GM19238 (cell line): ENCODE results near the gene THTPA.

Source experiments
- DNase-seq: peaks from one replicate; pipeline ENCODE4 v3.0.0; 2011; ENCODE audit warnings: low spot score; ENCODE audit not compliant: insufficient read length

THTPA gene

DNA sequence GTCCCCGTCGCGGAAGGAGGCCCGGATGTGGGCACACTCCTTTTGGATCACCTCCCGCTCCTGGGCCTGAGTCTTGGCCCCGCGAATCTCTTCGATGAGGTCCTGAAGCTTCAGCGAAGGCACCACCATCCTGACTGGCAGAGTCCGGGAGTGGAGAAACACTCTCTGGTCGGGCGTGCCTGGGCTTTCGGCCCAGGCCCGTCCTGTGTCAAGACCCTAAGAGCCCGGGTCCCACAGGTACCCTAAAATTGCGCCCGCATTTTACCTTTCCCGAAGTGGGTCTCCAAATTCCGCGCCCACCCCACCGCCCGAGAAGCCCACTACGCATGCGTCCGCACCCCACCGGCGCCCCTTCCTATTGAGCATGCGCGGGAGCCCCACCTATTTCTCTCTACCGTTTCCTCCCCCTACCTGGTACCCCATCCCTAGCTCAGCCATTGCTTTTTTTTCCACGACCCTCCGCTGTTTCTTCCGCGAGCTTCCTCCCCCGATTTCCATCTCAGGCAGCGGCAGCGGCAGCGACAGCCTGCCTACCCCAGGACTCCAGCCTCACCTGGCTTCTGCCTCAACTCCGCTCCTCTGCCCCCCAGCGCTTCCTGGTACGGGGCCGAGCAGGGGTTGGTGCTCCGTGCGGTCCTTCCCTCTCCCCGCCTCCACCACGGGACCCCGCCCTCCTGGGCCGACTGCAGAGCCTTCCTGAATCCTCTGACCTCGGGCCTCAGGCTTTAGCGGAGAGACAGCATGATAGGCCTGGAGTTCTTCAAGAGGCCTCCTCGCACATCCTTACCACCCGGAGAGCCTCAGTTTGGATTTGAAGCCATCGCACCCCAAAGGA, 11.3 kb downstream of the THTPA start, which contains the start of gene AP1G2:
AP1G2 (minus strand) TSS at position 606 of the 835 bp plus-strand sequence; CDS start at position 129, 477 bp downstream.
- DNase-seq = peak; percentile 89

DNA sequence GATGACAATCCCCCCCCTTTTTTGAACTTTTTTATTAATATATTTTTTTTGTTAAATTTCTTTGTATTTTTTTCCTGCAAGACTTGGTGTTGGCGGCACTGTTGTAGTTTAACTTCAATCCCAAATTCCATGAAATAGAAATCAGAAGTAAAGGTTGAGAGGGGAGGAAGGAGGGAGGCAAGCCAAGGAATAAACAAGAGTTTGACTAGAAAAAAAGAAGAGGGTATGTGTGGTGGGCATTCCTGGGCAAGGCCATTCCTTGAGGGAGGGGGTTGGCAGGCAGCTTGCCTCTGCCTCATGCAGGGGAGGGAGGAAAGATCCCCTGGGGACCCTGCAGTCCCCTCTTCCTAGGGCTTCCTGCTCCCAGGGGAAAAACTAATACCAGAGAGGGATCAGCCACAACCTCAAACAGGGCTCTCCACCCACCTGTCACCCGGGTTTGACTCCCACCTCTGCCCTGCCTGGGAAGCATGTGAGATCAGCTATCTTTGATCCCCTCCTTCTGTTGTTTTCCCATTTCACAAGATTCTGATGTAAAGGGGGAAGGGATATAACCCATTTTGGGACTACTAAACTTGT, 12.0 kb downstream of the THTPA start:
- DNase-seq = no peak

DNA sequence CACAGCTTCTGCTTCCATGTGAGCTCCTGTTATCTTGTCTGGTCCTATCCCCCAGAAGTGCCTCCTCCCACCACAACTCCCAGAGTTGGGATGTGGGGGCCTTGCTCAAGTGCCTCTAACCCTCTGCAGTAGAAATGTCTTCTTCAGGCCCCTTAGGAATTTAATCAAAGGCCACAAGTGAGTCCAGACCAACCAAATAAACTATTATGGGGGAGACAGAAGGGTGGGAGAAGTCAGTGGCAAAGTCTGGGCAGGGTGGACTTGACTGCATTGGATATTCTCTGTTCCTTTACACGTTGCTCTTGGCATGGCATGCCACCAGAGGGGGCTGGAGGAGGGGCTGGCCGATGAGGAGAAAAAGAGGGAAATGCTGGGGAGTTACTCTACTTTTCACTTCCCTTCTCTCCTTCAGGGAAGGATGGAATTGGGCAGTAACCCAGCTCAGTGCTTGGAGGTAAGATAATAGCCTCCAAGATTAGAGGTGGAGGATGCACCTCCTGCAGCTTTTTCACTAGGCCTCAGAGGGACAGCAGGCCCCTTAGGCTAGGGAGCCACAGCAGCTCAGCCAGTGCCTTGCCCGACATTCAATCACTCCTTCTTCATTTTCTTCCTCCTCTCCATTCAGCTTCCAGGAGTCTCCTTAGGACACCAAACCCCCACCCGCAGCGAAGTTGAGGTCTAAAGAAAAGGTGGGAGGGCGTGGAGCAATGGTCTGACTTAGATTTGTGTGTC, 12.7 kb downstream of the THTPA start:
- DNase-seq = no peak

DNA sequence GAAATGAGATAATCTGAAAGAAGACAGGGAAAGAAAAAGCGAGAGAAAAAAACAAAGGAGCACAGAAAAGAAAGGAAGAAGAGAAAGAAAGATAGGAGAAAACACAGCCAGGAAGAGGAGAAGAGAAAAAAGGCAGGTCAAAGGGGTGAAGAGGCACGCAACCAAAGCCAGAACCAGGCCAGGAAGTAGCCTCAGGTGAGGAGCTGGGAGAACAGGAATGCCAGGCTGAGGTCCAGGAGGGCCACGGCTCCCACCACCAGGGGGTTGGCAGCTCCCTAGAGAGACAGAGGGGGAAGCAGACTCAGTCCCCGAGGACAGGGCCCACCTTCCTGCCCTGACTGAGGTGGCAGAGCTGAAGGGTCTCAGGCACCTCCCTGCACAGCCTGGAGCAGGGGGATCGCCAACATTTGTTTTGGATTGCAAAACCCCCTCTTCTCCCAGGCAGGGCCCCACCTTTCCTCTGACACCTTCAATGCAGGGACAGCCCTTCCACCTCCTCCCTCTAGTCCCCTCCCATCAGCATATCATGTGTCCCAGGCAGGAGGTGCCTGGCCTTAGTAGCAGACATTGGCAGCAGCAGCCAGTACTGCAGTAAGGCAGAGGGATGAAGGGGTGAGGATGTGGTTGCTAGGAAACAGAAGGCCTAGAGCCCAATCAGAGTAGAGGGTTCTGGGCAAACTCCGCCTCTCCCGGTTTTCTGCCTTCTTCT, 13.5 kb downstream of the THTPA start:
- DNase-seq = no peak

DNA sequence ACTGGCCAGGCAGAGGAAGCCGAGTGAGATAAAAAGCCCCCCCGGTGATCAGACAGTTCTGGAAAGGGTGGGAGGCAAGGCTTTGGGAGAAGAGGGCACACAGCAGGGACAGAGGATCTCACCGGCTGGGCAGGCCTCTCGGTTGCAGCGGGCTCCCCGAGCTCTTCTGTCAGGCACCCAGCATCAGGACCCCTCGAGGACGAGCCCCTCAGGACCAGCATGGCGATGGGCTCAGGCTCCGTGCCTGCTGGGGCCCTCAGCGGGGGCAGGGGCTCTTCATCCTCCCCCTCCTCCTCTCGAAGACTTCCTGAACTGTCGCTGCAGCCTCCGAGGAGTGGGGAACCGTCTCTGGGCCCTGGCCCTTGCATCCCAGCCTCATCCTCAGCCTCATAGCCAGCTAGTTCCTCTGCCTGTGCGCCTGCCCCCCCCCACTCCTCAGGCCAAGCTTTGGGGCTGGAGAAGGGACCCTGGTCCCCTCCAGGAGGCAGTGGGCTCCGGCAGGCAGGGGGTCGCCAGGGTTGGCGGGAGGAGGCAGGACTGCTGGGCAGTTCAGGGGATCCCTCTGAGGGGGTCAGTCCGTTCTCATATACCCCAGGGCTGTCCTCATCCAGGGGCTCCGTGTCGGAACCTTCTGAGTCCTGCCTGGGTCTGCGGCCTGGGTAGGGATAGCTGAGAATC, 14.9 kb downstream of the THTPA start:
- DNase-seq = no peak

DNA sequence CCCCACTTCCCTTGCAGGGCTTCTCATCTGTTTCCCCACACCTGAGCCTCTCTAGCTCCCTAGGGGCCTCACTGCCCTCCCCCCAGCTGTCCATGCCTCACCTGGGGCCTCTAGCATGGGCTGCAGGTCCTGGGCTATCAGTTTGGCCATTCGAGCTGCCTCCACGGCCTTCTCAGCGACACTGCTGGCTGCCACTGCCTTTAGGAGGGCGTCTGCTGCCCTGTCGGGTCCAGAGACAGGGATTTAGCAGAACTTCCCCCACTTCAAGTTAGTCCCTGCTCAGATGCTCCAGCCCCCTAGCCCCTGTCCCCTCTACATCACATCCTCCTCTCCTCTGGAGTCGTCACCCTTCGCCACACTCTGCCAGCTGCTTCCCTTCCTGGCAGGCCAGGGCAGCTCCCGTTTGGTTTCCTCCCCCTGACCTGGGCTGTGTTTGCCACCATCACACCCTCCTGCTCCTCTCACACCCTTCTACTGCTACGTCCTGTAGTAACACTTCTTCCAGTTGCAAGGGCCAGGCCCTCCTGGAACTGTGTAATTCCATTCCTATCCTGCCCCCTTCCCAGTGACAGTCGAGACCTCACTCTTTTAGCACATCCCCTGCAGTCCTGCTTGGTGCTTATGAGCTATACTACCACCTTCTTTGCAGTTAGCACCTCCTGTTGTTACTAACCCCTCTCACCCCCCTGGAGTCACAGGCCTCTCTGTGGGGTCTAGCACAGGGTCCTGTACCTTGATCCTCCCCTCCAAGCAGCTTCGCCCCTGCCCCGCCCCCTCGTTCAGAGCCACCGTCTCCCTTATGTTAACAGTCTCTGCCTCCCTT, 15.8 kb downstream of the THTPA start:
- no peak for DNase-seq

DNA sequence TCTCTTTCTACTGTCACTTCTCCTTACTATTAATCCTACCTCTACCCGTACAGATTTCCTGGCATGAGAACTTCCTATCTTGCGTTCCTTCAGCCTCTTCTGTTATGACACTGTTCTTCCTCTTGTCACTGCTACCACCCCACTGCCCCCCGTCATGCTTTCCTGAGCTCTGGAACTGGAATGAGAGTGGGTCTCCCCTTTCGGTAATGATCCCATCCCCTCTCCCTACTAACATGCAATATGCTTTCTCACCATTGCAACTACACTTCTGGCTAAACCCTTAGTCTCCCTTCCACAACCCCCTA, 16.4 kb downstream of the THTPA start:
- DNase-seq = no peak

DNA sequence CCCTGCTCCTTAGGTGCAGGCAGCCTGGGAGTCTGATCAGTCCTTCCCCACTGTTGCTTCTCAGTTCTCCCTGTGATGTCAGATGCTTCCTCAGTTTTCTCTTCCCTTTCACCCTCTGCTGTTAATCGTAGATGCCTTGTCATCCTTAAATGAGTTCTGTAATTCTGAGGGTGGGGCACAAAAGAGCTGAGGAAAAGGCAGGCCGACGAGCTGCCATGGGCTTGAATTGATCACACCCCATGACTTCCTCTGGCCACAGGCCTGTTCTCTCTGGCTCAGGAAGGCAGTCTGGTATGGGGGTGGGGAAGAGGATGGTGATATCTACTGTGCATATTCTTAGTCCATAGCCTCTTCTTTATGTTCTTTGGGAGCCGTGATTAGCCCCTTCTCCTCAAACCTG, 16.8 kb downstream of the THTPA start:
- DNase-seq = no peak

DNA sequence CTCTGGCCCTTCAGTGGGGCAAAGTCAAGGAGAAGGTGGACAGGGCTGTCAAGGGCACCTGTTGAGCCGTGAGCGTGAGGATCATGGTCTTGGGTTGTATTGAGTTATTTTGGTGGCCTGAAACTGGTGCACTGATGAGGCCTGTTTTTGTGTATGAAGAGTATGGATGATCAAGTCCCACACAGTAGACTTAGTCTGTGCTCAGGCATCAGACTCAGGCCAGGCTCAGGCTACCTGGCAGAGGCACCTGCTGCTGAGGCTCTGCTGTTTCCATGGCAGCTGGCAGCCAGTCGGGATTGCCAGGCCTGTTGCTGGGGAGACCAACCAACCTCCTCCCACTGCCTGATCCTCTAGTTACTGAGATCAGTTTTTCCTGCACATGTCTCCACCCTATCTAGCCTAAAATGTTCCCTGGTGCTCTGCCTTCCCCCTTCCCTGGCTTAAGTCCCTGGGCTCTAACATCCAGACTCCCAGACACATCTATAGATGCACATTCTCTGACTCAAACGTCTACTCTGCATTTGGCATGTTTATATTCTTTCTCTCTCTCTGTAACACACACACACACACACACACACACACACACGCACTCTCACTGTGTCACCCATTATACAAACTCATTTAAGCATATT, 17.4 kb downstream of the THTPA start:
- no peak for DNase-seq

DNA sequence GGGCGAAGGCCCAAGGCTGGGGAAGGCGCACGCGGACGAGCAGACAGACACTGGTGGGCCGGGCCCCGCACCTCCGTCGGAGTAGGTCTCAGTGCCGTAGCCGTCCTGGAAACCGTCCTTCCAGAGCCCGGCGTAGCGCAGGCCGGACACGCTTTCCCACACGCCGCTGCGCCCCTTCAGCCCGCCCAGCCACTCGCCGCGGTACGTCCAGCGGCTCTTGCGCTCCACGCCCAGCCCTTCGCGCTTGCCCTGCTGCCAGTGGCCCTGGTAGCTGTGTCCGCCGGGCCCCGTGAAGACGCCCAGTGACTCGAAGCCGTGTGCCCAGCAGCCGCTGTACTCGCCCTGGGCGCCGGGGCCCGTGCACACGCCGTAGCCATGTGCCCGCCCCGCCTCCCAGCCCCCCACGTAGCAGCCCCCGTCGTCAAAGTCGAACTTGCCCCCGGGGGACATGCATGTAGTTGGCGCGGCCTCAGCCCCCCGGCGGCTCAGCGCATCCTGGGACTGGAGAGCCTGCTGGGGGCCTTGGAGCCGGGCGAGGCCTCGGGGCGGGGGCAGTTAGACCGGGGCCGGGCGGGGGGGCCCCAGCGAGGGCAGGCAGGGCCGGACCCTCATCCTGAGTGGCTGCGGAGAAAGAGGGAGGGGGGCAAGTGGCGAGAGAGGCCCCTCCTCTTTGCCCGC, 21.1 kb downstream of the THTPA start:
- DNase-seq = no peak

DNA sequence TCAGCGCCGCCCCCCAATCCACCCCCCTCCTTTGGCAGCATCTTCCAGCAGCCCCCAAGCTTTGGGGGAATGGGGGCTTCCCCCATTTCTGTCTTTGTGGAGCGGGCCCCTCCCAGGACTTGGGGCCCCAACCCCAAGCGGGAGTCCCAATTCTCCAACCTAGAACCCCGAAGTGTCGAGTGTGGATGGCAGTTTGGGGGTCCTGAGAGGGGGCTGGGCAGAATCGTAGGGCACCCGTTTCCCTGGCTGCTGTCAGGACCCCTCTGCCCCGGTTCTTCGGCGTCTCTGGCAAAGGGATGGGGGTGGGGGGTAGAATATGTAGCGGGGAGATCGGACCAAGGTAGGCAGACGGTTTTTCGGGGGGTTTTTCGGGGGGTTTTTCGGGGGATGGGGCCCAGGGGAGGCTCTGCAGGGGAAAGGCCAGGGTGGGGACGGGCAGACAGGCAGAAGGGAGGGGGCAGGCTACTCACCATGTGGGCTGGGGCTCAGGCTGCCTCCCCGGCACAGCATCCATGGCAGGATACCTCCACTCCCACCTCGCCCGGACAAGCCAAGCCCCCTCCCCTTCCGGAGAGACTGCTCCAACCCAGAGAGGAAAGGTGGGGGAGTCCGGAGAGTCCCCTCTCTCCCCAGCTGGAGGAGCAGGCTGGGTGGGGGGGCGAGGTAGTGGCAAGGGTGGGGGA, 21.8 kb downstream of the THTPA start:
- no peak for DNase-seq

DNA sequence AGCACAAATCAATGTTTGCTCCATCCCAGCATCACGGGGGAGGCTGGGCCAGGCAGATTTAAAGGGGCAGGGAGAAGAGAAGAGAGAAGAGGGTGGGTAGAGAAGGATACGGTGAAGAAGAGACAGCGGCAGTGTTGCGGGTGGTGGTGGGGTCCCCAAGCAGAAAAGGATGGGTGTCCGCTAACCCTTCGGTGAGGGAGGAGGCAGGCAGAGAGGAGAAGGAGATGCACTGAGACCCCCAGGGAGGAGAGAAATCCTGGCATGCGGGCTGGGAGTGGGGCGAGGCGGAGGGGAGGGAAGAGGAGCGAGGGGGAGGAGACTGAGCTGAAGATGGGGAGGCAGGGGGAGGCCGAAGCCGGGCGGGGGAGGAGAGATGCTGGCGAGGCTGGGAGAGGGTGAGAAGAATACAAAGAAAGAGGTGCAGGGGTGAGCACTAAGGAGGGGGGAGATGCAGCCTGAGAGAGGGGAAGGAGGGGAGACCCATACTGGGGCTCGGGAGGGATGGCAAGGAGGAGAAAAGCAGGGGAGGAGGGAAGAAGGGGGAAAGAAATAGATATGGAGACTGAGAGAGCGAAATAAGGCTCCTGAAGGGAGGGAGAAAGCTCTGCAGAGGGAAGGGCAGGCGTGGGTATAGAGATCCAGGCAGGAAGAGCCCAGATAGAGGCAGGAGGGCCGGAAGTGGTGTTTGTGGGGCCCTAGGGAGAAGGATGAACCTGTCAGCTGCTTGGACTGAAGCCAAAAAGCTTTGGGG, 22.7 kb downstream of the THTPA start, which contains the start of gene JPH4:
JPH4 (minus strand) TSS at position 231 of the 751 bp plus-strand sequence. CDS start 1,337 bp downstream, outside the sequence.
- no peak for DNase-seq

DNA sequence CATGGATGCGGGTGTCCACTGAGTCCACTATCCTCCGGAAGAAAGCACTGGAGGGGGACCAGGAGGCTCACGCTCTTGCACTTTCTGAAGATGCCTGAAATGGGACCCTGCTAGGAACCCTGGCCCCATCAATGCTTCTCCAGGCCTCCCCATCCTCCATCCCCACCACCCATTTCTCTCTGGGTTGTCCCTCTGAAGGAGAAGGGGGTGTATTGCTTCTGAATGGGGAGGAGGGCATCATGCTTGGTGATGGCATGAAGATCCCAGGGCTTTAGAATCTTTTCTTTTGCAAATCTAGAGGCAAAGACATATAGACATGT, 23.2 kb downstream of the THTPA start:
- no peak for DNase-seq

DNA sequence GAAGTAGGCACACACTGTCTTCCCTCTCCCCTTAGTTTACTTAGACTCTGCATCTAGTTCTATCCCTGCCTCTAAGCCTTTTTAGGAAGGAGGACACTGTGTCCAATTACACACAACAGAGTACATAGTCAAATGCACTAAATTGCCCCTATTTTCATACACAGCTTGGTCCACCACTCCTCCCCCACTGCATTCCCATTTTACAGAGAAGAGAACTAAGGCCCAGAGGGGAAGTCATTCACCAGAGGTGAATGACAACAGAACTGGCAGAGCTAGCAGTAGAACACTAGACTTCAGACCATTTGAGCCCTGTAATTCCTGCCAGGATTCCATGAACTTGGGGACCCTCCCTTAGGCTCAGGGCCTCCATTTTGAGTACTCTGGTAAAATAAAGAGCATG, 23.7 kb downstream of the THTPA start:
- no peak for DNase-seq

DNA sequence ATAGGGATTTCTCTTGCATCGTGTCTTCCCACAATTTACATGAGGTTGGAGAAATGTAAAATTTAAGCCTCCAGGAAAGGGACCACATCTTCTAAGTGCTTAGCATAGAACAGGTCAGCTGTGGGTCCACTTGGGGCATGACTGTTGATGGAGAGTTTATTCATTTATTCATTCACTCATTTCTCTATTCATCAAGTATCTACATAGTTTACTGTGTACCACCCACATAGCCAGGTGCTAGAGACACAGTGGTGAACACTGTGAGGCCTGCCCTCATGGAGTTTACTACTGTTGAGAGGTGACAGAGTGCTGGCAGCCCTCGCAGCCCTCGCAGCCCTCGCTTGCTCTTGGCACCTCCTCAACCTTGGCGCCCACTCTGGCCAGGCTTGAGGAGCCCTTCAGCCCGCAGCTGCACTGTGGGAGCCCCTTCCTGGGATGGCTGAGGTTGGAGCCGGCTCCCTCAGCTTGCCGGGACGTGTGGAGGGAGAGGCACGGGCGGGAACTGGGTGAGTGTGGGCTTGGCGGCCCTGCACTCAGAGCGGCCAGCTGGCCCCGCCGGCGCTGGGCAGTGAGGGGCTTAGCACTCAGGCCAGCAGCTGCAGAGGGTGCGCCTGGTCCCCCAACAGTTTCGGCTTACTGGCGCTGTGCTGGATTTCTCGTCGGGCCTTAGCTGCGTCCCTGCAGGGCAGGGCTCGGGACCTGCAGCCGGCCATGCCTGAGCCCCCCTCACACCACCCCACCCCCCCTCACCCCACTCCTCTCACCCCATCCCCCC, 24.3 kb downstream of the THTPA start:
- no peak for DNase-seq

DNA sequence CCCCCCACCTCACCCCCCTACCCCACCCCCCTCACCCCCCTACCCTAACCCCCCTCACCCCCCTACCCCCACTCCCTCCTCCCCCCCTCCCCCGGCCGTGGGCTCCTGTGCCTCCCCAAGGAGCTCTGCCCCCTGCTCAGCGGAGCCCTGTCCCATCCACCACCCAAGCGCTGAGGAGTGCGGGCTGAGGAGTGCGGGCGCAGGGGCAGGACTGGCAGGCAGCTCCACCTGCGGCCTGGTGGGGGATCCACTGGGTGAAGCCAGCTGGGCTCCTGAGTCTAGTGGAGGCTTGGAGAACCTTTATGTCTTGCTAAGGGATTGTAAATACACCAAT, 24.8 kb downstream of the THTPA start:
- DNase-seq = no peak
